Activated CD4-positive, alpha-beta T cell treated with anti-CD3 and anti-CD28 coated beads, Interleukin-2, amount 10 ng/mL, durations not matched to agents 7 days and 5 days (primary cell): ENCODE measurements around the gene SERTM2. TPM values are rescaled to one million over a fixed set of nuclear protein-coding genes. Genes with fewer than 3 reads are reported as not detected.

Source experiments
- CTCF ChIA-PET: fragments of 350-600 bp; sonication (Branson Sonifier 250); formaldehyde crosslinking; loops from one replicate; lab custom pipeline; 2021; ENCODE audit warnings: antibody characterized with exemption; lab: Charles Lee
- POLR2A ChIA-PET: fragments of 350-600 bp; sonication (Branson Sonifier 250); formaldehyde crosslinking; loops from one replicate; lab custom pipeline; 2021; ENCODE audit warnings: antibody characterized with exemption; lab: Charles Lee
- DNase-seq: peaks from one replicate; pipeline ENCODE4 v3.0.0-alpha.2; 2020
- H3K27ac Mint-ChIP-seq: one replicate; pipeline ENCODE4 v1.8.0; 2021; ENCODE audit warnings: mild to moderate bottlenecking, moderate library complexity, mixed read lengths
- H3K27me3 Mint-ChIP-seq: one replicate; pipeline ENCODE4 v1.8.0; 2021; ENCODE audit warnings: mixed read lengths
- H3K36me3 Mint-ChIP-seq: one replicate; pipeline ENCODE4 v1.8.0; 2021; ENCODE audit warnings: low read depth, mixed read lengths
- H3K4me1 Mint-ChIP-seq: one replicate; pipeline ENCODE4 v1.8.0; 2021; ENCODE audit warnings: mixed read lengths
- H3K4me3 Mint-ChIP-seq: one replicate; pipeline ENCODE4 v1.8.0; 2021; ENCODE audit warnings: mild to moderate bottlenecking, moderate library complexity, mixed read lengths
- H3K9me3 Mint-ChIP-seq: one replicate; pipeline ENCODE4 v1.8.0; 2021; ENCODE audit warnings: mixed read lengths
- total RNA-seq, 2 experiments: library from RNA; stranded (reverse); gene quantifications; one replicate each; pipeline ENCODE4 v1.2.3, GENCODE V29; 2021

SERTM2 gene
- not detected for total RNA-seq

DNA sequence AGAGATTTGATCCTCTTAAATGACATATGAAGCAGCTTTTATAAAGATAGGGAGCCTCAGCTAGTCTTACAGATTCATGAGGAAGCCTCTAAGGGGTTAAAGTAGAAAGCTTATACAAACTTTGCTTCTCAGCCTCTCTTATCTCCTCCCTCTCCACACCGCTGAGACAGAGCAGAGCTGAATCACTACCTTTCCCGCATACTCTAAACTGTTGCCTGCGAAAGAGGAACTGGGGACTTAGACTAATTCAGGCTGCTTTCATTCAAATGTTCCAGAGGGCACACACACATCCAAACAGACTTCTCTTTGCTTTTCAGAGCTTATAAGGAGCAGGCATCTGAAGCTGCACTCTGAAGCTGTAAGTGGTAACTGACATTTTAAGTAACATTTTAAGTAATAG, at the start of gene SERTM2:
TSS of gene SERTM2 (plus strand) at position 169 of the 400 bp plus-strand sequence. CDS start 7,213 bp downstream, outside the sequence.
- ChIA-PET CTCF (interaction anchor here (1.2 kb wide), 1 partner anchor 57 kb away, joined by 3 read pairs; no protein-coding TSS in a partner anchor), POLR2A (no interaction called here)
- Mint-ChIP-seq H3K27ac (no peak within 1 kb of the TSS), H3K4me3 (no peak within 1 kb of the TSS), H3K4me1 (no peaks in the 10 kb centered on the region), H3K9me3 (no peaks in the 10 kb centered on the region), H3K27me3 (peaks cover 8% of the 10 kb centered on the region), H3K36me3 (no peaks in the 10 kb centered on the region)
- DNase-seq, result no peak

DNA sequence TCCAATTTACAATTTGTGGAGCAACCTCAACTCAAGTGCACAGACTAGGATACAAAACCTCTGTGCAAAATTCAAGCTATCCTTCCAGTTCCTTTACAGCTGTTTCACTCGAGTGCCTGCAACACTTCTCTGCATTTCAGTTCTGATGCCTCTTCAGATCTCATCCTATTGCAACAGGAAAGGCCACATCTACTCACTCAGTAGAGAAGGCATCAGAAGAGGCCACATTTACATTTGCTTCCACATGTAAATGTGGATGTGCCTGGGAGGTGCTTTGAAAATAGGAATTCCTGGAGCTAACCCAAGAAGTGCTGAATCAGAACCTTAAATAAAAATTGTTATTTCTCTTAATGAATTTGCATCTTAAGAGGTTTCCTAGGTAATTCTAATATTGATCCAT, 45.8 kb upstream of the SERTM2 start:
- Mint-ChIP-seq H3K9me3 (no peaks in the 10 kb centered on the region), H3K27me3 (no peaks in the 10 kb centered on the region), H3K4me3 (no peak overlapping the region), H3K36me3 (no peaks in the 10 kb centered on the region), H3K4me1 (no peaks in the 10 kb centered on the region), H3K27ac (no peak overlapping the region)
- ChIA-PET POLR2A (no interaction called here), CTCF (no interaction called here)
- DNase-seq, result no peak

DNA sequence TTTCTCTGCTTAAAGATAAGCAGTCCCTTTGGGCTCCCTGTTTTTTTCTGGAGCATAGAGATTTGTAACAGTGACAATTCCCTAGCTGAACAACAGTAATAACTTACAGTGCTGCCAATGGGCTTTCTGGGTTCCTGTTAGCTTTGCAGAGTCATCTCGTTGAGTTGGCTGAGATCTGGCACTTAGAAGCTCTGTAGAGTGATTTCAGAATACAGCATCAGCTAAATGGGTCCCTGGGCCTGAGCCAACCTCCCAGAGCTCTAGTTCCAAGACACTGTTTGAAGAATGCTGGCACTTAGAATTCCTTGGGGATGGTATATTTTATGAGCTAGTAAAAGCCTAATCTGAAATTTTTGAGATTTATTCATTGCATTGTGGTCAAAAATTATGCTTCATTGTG, 43.5 kb upstream of the SERTM2 start:
- no peak for DNase-seq
- Mint-ChIP-seq H3K27ac (no peak overlapping the region), H3K9me3 (no peaks in the 10 kb centered on the region), H3K27me3 (no peaks in the 10 kb centered on the region), H3K4me1 (no peaks in the 10 kb centered on the region), H3K36me3 (no peaks in the 10 kb centered on the region), H3K4me3 (no peak overlapping the region)
- CTCF ChIA-PET, result no interaction called here
- POLR2A ChIA-PET, result no interaction called here

DNA sequence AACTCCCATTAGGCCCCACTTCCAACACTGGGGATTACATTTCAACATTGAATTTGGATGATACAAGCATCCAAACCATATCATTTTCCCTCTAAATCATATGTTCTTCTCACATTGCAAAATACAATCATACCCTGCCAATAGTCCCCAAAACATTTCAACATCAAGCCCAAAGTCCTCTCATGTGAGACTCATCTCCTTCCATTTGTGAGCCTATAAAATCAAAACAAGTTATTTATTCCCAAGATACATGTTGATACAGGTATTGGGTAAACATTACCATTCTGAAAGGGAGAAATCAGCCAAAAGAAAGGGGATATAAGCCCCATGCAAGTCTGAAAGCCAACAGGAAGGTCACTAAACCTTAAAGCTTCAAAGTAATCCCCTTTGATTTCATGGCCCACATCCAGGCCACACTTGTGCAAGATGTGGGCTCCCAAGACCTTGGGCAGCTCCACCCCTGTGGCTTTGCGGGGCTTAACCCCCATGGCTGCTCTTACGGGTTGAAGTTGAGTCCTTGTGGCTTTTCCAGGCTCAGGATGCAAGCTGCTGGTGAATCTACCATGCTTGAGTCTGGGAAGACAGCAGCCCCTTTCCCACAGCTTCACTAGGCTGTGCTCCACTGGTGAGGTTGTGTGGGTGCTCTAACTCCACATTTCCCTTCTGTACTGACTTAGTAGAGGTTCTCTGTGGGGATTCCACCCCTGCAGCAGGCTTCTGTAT, 40.6 kb upstream of the SERTM2 start:
- no peak overlapping the region for H3K4me3 Mint-ChIP-seq
- H3K27ac Mint-ChIP-seq, result no peak overlapping the region
- CTCF ChIA-PET, result no interaction called here
- H3K36me3 Mint-ChIP-seq, result no peaks in the 10 kb centered on the region
- POLR2A ChIA-PET, result no interaction called here
- H3K9me3 Mint-ChIP-seq, result no peaks in the 10 kb centered on the region
- no peak for DNase-seq
- no peaks in the 10 kb centered on the region for H3K27me3 Mint-ChIP-seq
- no peaks in the 10 kb centered on the region for H3K4me1 Mint-ChIP-seq

DNA sequence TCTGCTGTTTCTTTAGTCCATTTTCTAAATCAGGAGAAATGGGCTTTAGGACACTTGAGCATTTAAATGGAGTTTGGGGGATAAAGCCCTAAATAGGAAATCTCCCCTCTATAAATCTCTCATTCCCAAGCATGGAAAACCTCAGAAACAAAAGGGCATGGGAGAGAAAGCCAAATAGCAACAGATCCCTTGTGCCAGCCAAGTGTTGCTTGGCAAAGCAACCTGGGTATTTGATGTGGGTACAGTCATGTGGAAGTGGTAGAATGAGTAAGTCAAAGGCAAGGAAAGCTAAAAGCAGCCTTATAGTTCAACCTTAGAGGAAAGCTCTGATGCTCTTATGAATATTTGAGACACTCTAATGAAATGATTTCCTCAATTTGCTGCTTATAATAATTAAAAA, 29.5 kb upstream of the SERTM2 start:
- DNase-seq, result no peak
- Mint-ChIP-seq H3K27ac (no peak overlapping the region), H3K9me3 (no peaks in the 10 kb centered on the region), H3K27me3 (no peaks in the 10 kb centered on the region), H3K4me1 (no peaks in the 10 kb centered on the region), H3K36me3 (no peaks in the 10 kb centered on the region), H3K4me3 (no peak overlapping the region)
- POLR2A ChIA-PET, result no interaction called here
- CTCF ChIA-PET, result no interaction called here

DNA sequence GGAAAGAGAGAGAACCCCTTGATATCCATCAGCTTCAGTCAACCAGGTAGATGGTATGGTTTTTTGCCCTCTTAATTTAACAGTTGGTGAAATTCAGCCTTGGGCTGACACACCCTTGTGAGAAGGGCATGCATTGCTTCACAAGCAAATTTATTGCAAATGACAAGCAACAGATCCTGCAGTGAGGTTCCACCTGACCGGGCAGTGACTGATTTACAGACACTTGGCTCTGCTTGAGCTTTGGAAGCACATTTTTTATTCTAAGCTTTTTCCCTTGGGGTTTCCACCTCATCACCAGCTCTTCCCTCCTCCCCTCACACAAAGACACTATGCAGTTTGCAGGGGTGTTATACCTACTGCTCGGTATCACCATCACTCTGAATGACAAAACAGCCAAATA, 28.3 kb upstream of the SERTM2 start:
- H3K27ac Mint-ChIP-seq, result no peak overlapping the region
- H3K4me1 Mint-ChIP-seq, result no peaks in the 10 kb centered on the region
- no peaks in the 10 kb centered on the region for H3K9me3 Mint-ChIP-seq
- H3K36me3 Mint-ChIP-seq, result no peaks in the 10 kb centered on the region
- ChIA-PET POLR2A (no interaction called here), CTCF (interaction anchor here (1.2 kb wide), 1 partner anchor 10 kb away, joined by 4 read pairs; no protein-coding TSS in a partner anchor)
- no peak for DNase-seq
- no peak overlapping the region for H3K4me3 Mint-ChIP-seq
- H3K27me3 Mint-ChIP-seq, result no peaks in the 10 kb centered on the region

DNA sequence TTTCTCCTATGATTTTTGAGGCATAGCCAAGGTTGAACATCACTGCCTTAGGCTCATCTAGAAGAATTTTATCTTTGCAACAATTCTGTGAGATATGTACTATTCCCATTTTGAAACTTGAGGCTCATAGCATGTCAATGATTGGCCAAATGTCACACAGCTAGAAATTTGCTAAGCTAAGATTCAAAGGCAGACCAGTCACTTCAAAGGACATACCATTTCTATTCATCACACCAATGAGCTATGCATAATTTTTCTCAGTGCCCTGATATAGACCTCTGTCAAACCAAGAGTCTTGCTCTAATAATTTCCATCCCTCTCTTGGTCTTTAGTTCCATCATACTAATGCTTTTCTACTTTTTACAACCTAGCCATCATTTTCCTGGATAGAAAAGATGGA, 27.6 kb upstream of the SERTM2 start:
- Mint-ChIP-seq H3K4me3 (no peak overlapping the region), H3K4me1 (no peaks in the 10 kb centered on the region), H3K36me3 (no peaks in the 10 kb centered on the region), H3K9me3 (no peaks in the 10 kb centered on the region), H3K27ac (no peak overlapping the region), H3K27me3 (no peaks in the 10 kb centered on the region)
- ChIA-PET POLR2A (no interaction called here), CTCF (interaction anchor here (1.2 kb wide), 1 partner anchor 10 kb away, joined by 4 read pairs; no protein-coding TSS in a partner anchor)
- DNase-seq, result no peak

DNA sequence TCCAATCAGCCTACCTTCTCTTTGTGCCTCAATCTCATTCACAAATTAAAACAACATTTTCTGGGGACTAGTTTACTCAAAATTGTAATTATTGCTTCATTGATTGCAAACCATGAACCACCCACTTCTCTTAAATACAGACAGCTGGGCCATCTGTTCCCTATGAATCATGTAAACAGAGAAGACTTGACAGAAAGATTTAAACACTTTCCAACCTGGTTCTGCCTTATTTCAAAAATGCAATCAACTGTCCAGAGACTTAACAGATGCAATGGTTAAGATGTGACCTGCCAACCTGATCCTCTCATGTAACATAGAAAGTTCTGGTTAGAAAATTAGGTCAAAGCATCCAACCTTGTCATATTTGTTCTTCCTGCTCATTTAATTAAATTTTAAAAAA, 20.8 kb upstream of the SERTM2 start:
- Mint-ChIP-seq H3K27me3 (no peaks in the 10 kb centered on the region), H3K27ac (no peak overlapping the region), H3K4me3 (no peak overlapping the region), H3K4me1 (no peaks in the 10 kb centered on the region), H3K36me3 (no peaks in the 10 kb centered on the region), H3K9me3 (no peaks in the 10 kb centered on the region)
- ChIA-PET CTCF (no interaction called here), POLR2A (no interaction called here)
- no peak for DNase-seq

DNA sequence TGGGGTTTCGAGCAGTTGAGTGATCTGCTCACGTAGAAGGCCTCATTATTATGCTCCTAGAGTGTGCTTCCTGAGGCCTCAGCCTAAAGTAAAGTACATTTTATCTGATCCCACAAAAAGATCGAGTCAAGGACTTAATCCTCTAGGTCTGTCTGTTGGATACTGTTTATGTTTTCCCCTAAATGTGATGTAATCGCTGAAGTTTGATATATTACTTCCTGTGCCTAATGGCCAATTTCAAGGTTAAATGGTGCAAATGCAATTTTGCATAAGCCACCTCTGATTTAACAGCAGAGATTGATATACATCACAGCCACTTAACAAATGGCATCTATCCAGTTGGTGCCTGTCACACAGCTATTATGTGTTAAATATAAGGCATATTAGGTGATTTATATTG, 19.4 kb upstream of the SERTM2 start:
- POLR2A ChIA-PET, result no interaction called here
- Mint-ChIP-seq H3K36me3 (no peaks in the 10 kb centered on the region), H3K27me3 (no peaks in the 10 kb centered on the region), H3K4me1 (no peaks in the 10 kb centered on the region), H3K27ac (no peak overlapping the region), H3K4me3 (no peak overlapping the region), H3K9me3 (no peaks in the 10 kb centered on the region)
- DNase-seq, result no peak
- CTCF ChIA-PET, result no interaction called here

DNA sequence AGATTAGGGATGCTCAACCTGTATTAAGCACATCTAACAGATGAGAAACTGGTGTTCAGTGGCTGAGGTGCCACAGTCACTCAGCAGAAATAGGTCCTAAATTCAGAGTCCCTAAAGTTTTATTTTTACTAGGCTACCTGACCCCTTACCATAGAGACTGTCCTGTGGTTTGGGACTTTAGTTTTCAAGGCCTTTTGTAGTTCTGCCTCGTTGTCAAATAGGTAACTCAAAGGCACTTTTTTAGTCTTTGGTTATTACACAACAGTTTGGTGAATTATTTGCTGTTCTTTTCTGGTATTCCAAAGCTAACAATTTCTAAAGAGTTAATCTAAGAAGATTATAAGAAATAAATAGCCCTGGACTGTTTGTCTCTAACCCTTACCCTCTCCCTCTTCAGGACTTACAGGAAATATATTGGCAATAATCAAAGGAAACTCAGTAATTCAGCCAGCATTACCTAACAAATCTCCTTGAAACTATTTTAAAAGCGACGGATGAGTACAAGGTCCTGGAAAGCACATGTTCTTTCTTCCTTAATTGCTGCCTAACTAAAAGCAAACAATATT, 12.8 kb upstream of the SERTM2 start:
- POLR2A ChIA-PET, result no interaction called here
- CTCF ChIA-PET, result no interaction called here
- Mint-ChIP-seq H3K4me3 (no peak overlapping the region), H3K36me3 (no peaks in the 10 kb centered on the region), H3K4me1 (no peaks in the 10 kb centered on the region), H3K27ac (no peak overlapping the region), H3K9me3 (no peaks in the 10 kb centered on the region), H3K27me3 (no peaks in the 10 kb centered on the region)
- DNase-seq, result no peak

DNA sequence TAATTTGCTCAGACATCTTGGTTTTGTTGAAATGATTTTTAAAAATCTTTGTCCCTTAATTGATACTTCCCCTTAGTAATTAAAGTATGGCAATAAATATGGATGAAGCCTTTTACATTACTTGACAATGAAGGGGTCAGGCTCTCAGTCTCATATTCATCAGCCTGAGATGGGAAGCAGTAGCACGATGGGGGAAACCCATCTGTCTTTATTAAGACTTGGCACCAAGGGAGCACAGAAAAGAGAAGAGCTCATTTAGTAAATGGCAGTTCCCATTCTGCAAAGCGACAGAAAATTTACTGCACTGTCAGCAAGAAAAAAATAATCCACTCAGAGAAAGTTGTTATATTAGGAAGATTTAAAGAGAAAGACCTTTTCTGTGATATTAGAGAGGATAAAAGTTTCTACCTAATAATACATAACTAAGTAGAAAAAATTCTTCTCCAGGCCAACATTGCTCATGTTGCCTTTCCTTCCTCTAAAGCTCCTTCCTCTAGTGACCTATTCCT, 7.9 kb upstream of the SERTM2 start:
- Mint-ChIP-seq H3K27me3 (peaks cover 4% of the 10 kb centered on the region), H3K27ac (no peak overlapping the region), H3K4me1 (no peaks in the 10 kb centered on the region), H3K36me3 (no peaks in the 10 kb centered on the region), H3K4me3 (no peak overlapping the region), H3K9me3 (no peaks in the 10 kb centered on the region)
- ChIA-PET CTCF (no interaction called here), POLR2A (no interaction called here)
- no peak for DNase-seq

DNA sequence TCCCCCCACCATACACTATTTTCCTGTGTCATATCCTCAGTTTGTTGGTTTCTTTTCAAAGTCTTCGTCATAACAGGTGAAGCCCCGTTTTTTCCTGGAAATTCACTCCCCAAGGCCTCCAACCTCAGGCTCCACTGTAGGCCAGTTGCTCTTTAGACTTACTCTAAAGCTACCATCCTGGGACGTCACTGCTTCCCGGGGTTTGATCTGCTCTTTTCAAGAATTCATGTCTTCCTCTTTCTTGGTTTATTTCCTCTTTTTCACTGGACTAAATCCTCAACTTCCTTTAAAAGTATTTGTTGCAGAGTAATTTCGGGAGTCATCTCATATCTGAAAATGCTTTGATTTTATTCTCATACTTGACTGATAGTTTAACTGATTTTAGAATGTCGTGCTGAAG, 6.5 kb upstream of the SERTM2 start:
- H3K4me3 Mint-ChIP-seq, result no peak overlapping the region

DNA sequence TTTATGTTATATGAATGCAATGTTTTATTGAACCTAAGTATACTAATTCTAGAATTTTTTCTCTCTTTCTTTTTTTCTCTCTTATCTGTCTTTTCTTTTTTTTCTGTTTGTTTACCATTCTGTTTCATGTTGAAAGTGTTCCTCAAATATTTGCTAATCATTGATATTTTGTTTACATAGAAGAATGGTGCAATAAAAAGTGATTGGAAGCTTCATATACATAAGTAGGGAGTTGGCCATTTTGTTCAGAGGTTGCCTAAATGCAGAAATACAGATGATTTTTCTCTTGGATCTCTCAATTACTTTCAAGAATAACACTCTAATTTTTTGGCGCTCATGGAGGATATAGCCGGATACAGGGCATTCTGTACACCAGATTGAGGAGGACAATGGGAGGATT, 5.7 kb upstream of the SERTM2 start:
- Mint-ChIP-seq H3K9me3 (no peaks in the 10 kb centered on the region), H3K27ac (no peak overlapping the region), H3K36me3 (no peaks in the 10 kb centered on the region), H3K27me3 (peaks cover 4% of the 10 kb centered on the region), H3K4me1 (no peaks in the 10 kb centered on the region), H3K4me3 (no peak overlapping the region)
- POLR2A ChIA-PET, result no interaction called here
- CTCF ChIA-PET, result no interaction called here
- DNase-seq, result no peak

More for the DNA sequence above, 6.5 kb upstream of the SERTM2 start:
- Mint-ChIP-seq H3K4me1 (no peaks in the 10 kb centered on the region), H3K27ac (no peak overlapping the region), H3K27me3 (peaks cover 4% of the 10 kb centered on the region), H3K36me3 (no peaks in the 10 kb centered on the region), H3K9me3 (no peaks in the 10 kb centered on the region)
- no peak for DNase-seq
- POLR2A ChIA-PET, result no interaction called here
- CTCF ChIA-PET, result no interaction called here
